Measurements from ENCODE around the gene GAL3ST2.
A peak's percentile ranks its signal among the peaks of the same experiment; 100 is the strongest.

GAL3ST2 gene

DNA sequence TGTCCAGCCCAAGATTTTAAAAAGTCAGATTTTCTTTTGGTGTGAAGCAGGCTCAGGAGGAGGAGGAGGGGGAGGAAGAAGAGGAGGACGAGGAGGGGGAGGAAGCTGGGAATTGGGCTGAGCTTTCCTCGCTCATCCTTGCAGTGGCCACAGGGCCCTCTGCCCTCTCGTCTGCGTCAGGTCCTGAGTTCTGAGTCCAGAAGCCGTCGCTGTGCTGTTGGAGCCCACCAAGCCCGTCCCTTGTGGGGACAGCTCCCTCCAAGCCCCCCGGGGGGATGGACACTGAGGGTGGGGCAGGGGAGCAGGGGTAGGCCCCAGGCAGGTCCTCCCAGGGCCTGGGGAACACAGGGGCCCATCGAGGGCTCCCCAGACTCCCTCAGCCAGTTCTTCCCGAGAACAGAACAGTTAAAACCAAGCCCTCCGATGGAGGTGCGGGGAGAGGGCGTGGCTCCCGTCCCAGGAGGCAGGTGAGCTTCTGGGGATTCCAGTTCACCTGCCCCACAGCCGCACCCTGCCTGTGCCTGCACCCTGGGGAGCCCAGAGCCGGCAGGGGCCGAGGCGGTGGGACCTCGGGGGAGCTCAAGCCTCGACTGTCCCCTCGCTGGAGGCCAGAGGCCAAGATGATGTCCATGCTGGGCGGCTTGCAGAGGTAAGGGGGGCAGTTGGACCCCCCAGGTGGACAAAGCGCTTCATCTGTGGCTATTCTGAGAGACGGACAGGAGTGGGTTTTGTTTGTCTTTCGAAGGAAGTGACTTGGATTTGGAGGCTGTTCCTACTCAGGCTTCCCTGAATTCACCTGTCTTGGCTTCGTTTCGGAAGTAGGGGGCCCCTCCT, at the start of gene GAL3ST2:
GAL3ST2 (plus strand) TSS at position 487 of the 834 bp plus-strand sequence; CDS start at position 621, 134 bp downstream.
- no peaks in the 10 kb centered on the region for H3K36me3 ChIP-seq
- H3K4me1 ChIP-seq (ENCODE audit: control insufficient read depth in 1 of 2, insufficient read depth in 1 of 2, low read depth in 1 of 2, low read length in 1 of 2), result peaks cover 0 to 5% of the 10 kb centered on the region in 2 experiments
- H3K4me3 ChIP-seq (ENCODE audit: low read depth in 1 of 2, low read length in 1 of 2), result no peak within 1 kb of the TSS
- TF ChIP-seq CTCF (IDR thresholded peaks at IDR 0.05), result no peak
- H3K27me3 ChIP-seq, result peaks cover 45% of the 10 kb centered on the region
- peaks cover 11% of the 10 kb centered on the region for H3K9me3 ChIP-seq
- no peak within 1 kb of the TSS for H3K27ac ChIP-seq

GRCh38 chr2:241728000-241728399, 48.6 kb upstream of the GAL3ST2 start:
- Histone ChIP-seq H3K27ac (no peak overlapping the region), H3K27me3 (no peaks in the 10 kb centered on the region), H3K36me3 (peaks cover 8% of the 10 kb centered on the region), H3K4me1 (ENCODE audit: control insufficient read depth in 1 of 2, insufficient read depth in 1 of 2, low read depth in 1 of 2, low read length in 1 of 2) (peaks cover 37 to 39% of the 10 kb centered on the region in 2 experiments), H3K4me3 (ENCODE audit: low read depth in 1 of 2, low read length in 1 of 2) (no peak overlapping the region), H3K9me3 (no peaks in the 10 kb centered on the region)
- no peak for TF ChIP-seq CTCF (IDR thresholded peaks at IDR 0.05)

DNA sequence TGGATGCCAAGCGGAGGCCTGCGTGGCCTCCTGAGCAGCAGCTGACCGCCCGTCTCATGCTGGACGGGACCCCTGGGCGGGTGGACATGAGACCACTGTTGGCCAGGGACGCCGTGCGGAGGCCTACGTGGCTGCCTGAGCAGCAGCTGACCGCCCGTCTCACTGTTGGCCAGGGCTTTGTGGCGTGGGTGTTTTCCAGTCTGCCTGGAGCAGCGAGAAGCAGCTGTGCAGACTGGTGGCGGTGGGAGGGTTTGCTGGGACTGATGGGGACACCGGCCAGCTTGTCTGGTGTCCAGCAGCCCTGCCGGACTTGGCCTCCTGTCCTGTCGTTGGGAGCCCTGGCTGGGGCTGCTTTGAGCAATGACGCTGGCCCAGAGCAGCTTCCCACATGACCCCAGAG, 48.0 kb upstream of the GAL3ST2 start:
- H3K4me3 ChIP-seq (ENCODE audit: low read depth in 1 of 2, low read length in 1 of 2), result no peak overlapping the region
- H3K36me3 ChIP-seq, result peaks cover 1% of the 10 kb centered on the region
- no peaks in the 10 kb centered on the region for H3K9me3 ChIP-seq
- no peak overlapping the region for H3K27ac ChIP-seq
- TF ChIP-seq CTCF (IDR thresholded peaks at IDR 0.05), result no peak
- peaks cover 43 to 45% of the 10 kb centered on the region in 2 experiments for H3K4me1 ChIP-seq (ENCODE audit: control insufficient read depth in 1 of 2, insufficient read depth in 1 of 2, low read depth in 1 of 2, low read length in 1 of 2)
- H3K27me3 ChIP-seq, result no peaks in the 10 kb centered on the region

DNA sequence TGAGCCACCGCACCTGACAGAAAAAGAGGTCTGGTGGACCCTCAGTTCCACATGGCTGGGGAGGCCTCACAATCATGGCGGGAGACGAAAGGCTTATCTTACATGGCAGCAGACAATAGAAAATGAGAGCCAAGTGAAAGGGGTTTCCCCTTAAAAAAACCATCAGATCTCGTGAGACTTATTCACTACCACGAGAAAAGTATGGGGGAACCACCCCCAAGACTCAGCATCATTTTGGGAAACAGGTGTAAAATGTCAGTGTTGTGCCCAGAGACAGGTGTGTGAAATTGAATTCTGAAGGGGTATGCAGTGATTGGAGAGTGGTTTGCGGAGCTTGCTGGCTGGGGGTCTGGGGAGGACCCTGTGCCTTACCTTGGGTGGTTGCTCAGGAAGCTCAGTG, 46.8 kb upstream of the GAL3ST2 start:
- no peaks in the 10 kb centered on the region for H3K27me3 ChIP-seq
- no peaks in the 10 kb centered on the region for H3K9me3 ChIP-seq
- TF ChIP-seq CTCF (IDR thresholded peaks at IDR 0.05), result no peak
- H3K27ac ChIP-seq, result peak overlapping the region; percentile 71
- peak overlapping the region; percentile 24 to 35 for H3K4me3 ChIP-seq (ENCODE audit: low read depth in 1 of 2, low read length in 1 of 2)
- no peaks in the 10 kb centered on the region for H3K36me3 ChIP-seq
- H3K4me1 ChIP-seq (ENCODE audit: control insufficient read depth in 1 of 2, insufficient read depth in 1 of 2, low read depth in 1 of 2, low read length in 1 of 2), result peaks cover 46 to 51% of the 10 kb centered on the region in 2 experiments

DNA sequence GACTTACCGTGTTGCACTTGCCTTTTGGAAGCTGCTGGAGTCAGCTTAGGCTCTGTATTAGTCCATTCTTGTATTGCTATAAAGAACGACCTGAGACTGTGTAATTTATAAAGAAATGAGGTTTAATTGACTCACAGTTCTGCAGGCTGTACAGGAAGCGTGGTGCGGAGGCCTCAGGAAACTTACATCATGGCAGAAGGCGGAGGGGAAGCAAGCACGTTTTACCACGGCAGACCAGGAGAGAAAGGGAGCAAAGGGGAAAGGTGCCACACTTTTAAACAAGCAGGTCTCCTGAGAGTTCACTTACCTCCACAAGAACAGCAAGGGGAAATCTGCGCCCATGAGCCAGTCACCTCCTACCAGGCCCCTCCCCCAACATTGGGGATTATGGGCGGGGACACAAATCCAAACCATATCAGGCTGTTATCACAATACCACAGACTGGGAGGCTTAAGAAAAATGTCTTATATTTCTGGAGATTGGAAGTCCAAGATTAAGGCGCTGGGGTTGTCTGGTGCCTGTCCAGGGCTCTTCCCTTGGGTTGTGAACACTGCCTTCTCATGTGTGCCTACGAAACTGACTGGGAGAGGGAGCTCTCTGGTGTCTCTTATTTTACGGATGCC, 45.8 kb upstream of the GAL3ST2 start:
- Histone ChIP-seq H3K9me3 (no peaks in the 10 kb centered on the region), H3K4me3 (ENCODE audit: low read depth in 1 of 2, low read length in 1 of 2) (peak overlapping the region; percentile 24 to 35), H3K36me3 (no peaks in the 10 kb centered on the region), H3K27ac (peak overlapping the region; percentile 71), H3K27me3 (no peaks in the 10 kb centered on the region), H3K4me1 (ENCODE audit: control insufficient read depth in 1 of 2, insufficient read depth in 1 of 2, low read depth in 1 of 2, low read length in 1 of 2) (peaks cover 51 to 58% of the 10 kb centered on the region in 2 experiments)
- no peak for TF ChIP-seq CTCF (IDR thresholded peaks at IDR 0.05)

Measured in neutrophil (primary cell).